OCI-LY7 (cell line): ENCODE results near the gene CCNB2.

Source experiments
- EZH2phosphoT487 ChIP-seq: fragments of 200-600 bp; sonication (generic); IDR thresholded peaks from 2 replicates; pipeline ENCODE4 v1.6.1; 2018; ENCODE audit warnings: low read depth, borderline replicate concordance, mild to moderate bottlenecking, mixed run types, antibody characterized with exemption, low read length, moderate library complexity, mixed read lengths
- TF ChIP-seq, protein P1 (sequence below): fragments of 200-600 bp; sonication (generic); conservative IDR thresholded peaks from 2 replicates; pipeline ENCODE4 v1.5.1; 2014; ENCODE audit warnings: mild to moderate bottlenecking, antibody characterized with exemption, low read length, moderate library complexity, mixed read lengths

DNA sequence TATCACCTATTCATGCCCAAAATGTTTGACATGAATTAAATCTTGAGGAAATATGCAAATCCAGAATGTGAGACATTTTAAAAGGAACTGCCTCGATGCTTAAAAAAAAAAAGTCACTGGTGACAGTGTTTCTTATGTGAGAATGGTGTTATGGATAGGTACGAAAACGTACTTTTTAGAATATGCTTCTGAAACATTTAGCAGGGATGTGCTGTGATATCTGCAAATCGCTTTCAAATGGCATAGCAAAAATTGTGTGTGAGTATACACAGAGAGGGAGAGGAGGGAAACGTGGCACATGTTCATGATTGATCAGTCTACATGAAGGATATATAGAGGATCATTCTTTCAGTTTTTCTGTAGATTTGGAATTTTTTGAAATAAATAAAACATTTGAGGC is 16.0 kb downstream of the CCNB2 start:
- TF ChIP-seq, protein P1, sequence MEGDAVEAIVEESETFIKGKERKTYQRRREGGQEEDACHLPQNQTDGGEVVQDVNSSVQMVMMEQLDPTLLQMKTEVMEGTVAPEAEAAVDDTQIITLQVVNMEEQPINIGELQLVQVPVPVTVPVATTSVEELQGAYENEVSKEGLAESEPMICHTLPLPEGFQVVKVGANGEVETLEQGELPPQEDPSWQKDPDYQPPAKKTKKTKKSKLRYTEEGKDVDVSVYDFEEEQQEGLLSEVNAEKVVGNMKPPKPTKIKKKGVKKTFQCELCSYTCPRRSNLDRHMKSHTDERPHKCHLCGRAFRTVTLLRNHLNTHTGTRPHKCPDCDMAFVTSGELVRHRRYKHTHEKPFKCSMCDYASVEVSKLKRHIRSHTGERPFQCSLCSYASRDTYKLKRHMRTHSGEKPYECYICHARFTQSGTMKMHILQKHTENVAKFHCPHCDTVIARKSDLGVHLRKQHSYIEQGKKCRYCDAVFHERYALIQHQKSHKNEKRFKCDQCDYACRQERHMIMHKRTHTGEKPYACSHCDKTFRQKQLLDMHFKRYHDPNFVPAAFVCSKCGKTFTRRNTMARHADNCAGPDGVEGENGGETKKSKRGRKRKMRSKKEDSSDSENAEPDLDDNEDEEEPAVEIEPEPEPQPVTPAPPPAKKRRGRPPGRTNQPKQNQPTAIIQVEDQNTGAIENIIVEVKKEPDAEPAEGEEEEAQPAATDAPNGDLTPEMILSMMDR, result no peak
- TF ChIP-seq EZH2phosphoT487, result no peak
